C4-2B (cell line): Measurements from ENCODE around the gene MCFD2.

Source experiments
- H3K27ac ChIP-seq: fragments of 450-650 bp; 2 replicates; pipeline ENCODE4 v1.5.1; 2017
- CTCF ChIP-seq: fragments of 450-650 bp; conservative IDR thresholded peaks from 2 replicates; pipeline ENCODE4 v1.5.1; 2017; ENCODE audit warnings: mild to moderate bottlenecking
- ZFX ChIP-seq: fragments of 450-650 bp; IDR thresholded peaks from 2 replicates; pipeline ENCODE4 v1.6.1; 2017

Gene MCFD2

DNA sequence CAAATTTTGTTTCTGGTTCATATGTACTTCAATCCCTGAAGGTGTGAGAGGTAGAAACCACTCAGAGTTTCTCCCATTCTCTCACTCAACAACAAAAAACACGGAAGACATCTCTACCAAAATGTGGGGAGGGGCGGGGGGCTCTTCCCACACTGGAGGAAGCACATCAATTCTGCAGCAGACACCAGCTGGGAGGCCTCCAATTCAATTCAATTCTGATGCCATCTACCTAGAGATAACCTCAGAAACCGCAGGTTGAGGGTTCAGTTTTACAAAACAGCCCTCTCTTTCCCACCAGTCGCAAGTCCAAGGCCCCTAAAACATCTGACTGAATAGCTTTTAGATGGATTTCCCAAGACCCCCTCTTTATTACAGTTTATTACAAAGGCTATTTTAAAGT, 7.0 kb upstream of the MCFD2 start:
- TF ChIP-seq CTCF = no peak
- TF ChIP-seq ZFX = no peak
- H3K27ac ChIP-seq = no peak overlapping the region

GRCh38 chr2:46921676-46922448, 6.3 kb upstream of the MCFD2 start:
- TF ChIP-seq CTCF (no peak), ZFX (no peak)
- H3K27ac ChIP-seq = no peak overlapping the region

DNA sequence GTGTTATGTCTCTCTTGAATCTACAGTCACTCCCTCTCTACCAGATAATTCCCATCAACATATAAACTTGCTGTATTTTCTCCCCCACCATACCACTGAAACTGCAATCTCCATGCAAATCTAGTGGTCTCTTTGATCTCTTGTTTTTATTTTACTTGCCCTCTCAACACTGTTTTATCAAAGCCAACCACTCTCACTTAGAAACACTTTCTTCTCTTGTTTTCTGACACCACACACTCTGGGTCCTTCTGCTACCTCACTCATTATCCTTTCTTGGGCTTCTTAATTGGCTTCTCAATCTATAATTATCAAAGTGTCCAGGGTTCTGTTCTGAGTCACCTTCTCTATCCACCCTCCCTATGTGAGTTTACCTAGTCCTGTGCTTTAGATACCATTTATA, 2.0 kb upstream of the MCFD2 start:
- no peak overlapping the region for H3K27ac ChIP-seq
- TF ChIP-seq CTCF (no peak), ZFX (no peak)

DNA sequence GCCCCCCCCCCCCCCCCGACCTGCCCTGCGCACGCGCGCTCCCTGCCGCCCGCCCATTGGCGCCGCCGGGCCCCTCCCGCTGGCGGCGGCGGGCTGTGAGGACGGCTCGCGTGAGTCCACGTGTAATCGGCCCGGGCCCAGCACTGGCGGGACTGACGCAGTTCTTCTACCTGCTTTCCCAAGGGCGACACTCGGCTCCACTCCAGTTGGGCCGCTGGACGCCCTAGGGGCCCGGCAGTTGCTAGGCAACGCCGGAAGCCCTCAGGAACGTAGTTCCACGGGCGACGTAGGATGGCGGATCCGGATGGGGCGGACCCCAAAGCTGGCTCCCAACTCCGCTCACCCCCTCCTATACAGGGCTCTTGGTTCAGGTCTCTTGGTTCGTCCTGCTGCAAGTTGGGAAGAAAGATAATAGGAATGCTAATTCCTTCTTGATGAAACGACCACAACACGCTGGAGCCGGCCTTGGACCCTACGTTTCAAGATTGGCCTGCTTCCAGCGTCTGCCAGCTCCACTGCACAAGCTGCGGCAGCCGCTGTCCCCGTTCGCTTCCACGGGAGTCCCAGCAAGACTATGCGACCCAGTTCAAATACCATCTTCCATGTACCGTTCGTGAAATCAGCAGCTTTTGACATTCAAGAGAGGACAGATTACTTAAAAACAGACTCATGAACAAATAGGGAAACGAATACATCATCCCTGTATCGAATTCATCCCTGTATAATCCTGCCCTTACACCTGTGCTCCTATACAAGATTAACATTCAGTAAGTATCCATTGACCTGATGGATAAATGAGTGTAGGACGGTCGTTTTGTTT, 415 bp upstream of the MCFD2 start:
- H3K27ac ChIP-seq = peak overlapping the region; percentile 100
- TF ChIP-seq CTCF (no peak), ZFX (no peak)

DNA sequence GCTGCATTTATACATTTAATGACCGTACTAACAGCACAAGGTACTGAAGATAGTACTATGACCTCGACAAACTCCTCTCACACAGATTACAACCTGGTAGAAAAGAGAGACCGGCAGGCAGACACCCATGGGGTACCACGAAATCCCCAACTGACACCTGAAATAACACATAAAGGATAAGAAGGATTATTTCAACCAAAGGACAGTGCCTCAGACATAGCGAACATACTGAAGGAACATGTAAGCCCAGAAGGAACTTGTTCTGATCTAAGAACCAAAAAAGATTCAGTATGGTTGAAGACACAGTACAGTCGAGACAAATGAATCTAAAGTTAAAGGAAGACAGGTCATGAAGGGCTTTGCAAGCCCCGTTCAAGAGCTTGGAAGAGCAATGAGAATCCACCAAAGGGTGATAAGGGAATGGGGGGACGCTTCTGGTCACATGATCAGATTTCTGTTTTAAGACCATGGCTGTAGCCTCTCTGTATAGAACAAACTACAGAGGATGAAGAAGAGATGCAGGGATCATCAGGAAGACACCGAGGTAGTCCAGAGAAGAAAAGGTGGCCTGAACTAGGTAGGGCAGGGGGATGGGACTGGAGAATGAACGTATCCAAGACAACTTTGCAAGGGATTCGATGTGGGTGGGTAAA, 902 bp downstream of the MCFD2 start:
- no peak for TF ChIP-seq ZFX
- no peak for TF ChIP-seq CTCF
- H3K27ac ChIP-seq = peak overlapping the region; percentile 100

- TF ChIP-seq ZFX (no peak), CTCF (no peak)
- H3K27ac ChIP-seq = peak overlapping the region; percentile 100
Observed at GRCh38 chr2:46913471-46914381, 1.9 kb downstream of the MCFD2 start.
